ENCODE measurements around the gene MAST2. TPM values are rescaled to one million over a fixed set of nuclear protein-coding genes. Genes with fewer than 3 reads are reported as not detected.
A peak's percentile ranks its signal among the peaks of the same experiment; 100 is the strongest.

The MAST2 gene
- polyA plus RNA-seq (2011; rRNA removed) (24.7 and 25.5 TPM in 2 replicates), polyA minus RNA-seq (2011; rRNA and poly(A)+ RNA removed) (33.2 and 39.3 TPM in 2 replicates)

- H3K4me3 ChIP-seq (ENCODE audit: low read depth, low read length), result peak within 1 kb of the TSS; percentile 68
- H3K27me3 ChIP-seq (ENCODE audit: control insufficient read depth, insufficient read depth, low read length), result no peaks in the 10 kb centered on the region
- ChIA-PET POLR2A (interaction anchor here (1.4 kb wide), 1 partner anchor 117 kb away, joined by 6 read pairs; the partner anchor contains the start of gene GPBP1L1), CTCF (interaction anchor here (0.7 kb wide), 1 partner anchor 44 kb away, joined by 8 read pairs; no protein-coding TSS in a partner anchor)
- TF ChIP-seq CTCF (IDR thresholded peaks at IDR 0.05; ENCODE audit: low read depth, low read length), result no peak
- DNase-seq (ENCODE audit: low read depth, low spot score), result peak; percentile 49
- H3K9me3 ChIP-seq (ENCODE audit: control insufficient read depth, insufficient read depth, low read length), result no peaks in the 10 kb centered on the region
- peak within 1 kb of the TSS; percentile 88 for H3K27ac ChIP-seq (ENCODE audit: low read depth, low read length)
These were observed at the start of gene MAST2 for GRCh38 chr1:45803299-45803780. MAST2 (plus strand) TSS chr1:45803612; CDS start chr1:45803896, 284 bp downstream.

GRCh38 chr1:45755697-45756096 is 47.7 kb upstream of the MAST2 start:
- H3K27ac ChIP-seq (ENCODE audit: low read depth, low read length), result no peak overlapping the region
- TF ChIP-seq CTCF (IDR thresholded peaks at IDR 0.05; ENCODE audit: low read depth, low read length), result no peak
- H3K27me3 ChIP-seq (ENCODE audit: control insufficient read depth, insufficient read depth, low read length), result peaks cover 14% of the 10 kb centered on the region
- peaks cover 7% of the 10 kb centered on the region for H3K9me3 ChIP-seq (ENCODE audit: control insufficient read depth, insufficient read depth, low read length)
- no peak for DNase-seq (ENCODE audit: low read depth, low spot score)
- H3K4me3 ChIP-seq (ENCODE audit: low read depth, low read length), result no peak overlapping the region
- POLR2A ChIA-PET, result no interaction called here
- CTCF ChIA-PET, result interaction anchor here (0.6 kb wide), 1 partner anchor 29 kb away, joined by 3 read pairs; no protein-coding TSS in a partner anchor

- TF ChIP-seq CTCF (IDR thresholded peaks at IDR 0.05; ENCODE audit: low read depth, low read length), result no peak
- ChIA-PET CTCF (no interaction called here), POLR2A (no interaction called here)
- no peak for DNase-seq (ENCODE audit: low read depth, low spot score)
- Histone ChIP-seq H3K27ac (ENCODE audit: low read depth, low read length) (no peak overlapping the region), H3K4me3 (ENCODE audit: low read depth, low read length) (no peak overlapping the region), H3K27me3 (ENCODE audit: control insufficient read depth, insufficient read depth, low read length) (peaks cover 14% of the 10 kb centered on the region), H3K9me3 (ENCODE audit: control insufficient read depth, insufficient read depth, low read length) (no peaks in the 10 kb centered on the region)
These were observed 41.1 kb upstream of the MAST2 start for GRCh38 chr1:45762291-45762690.

GRCh38 chr1:45765999-45766792 is 37.2 kb upstream of the MAST2 start:
- Histone ChIP-seq H3K27me3 (ENCODE audit: control insufficient read depth, insufficient read depth, low read length) (no peaks in the 10 kb centered on the region), H3K9me3 (ENCODE audit: control insufficient read depth, insufficient read depth, low read length) (no peaks in the 10 kb centered on the region), H3K4me3 (ENCODE audit: low read depth, low read length) (no peak overlapping the region), H3K27ac (ENCODE audit: low read depth, low read length) (no peak overlapping the region)
- ChIA-PET CTCF (no interaction called here), POLR2A (no interaction called here)
- no peak for DNase-seq (ENCODE audit: low read depth, low spot score)
- TF ChIP-seq CTCF (IDR thresholded peaks at IDR 0.05; ENCODE audit: low read depth, low read length), result no peak

- no peak for TF ChIP-seq CTCF (IDR thresholded peaks at IDR 0.05; ENCODE audit: low read depth, low read length)
- no peaks in the 10 kb centered on the region for H3K9me3 ChIP-seq (ENCODE audit: control insufficient read depth, insufficient read depth, low read length)
- H3K4me3 ChIP-seq (ENCODE audit: low read depth, low read length), result no peak overlapping the region
- CTCF ChIA-PET, result interaction anchor here (0.6 kb wide), 2 partner anchors 15 to 217 kb away, joined by 4 to 5 read pairs; no protein-coding TSS in a partner anchor
- H3K27ac ChIP-seq (ENCODE audit: low read depth, low read length), result no peak overlapping the region
- DNase-seq (ENCODE audit: low read depth, low spot score), result no peak
- POLR2A ChIA-PET, result interaction anchor here (0.6 kb wide), 1 partner anchor 173 kb away, joined by 6 read pairs; no protein-coding TSS in a partner anchor
- H3K27me3 ChIP-seq (ENCODE audit: control insufficient read depth, insufficient read depth, low read length), result no peaks in the 10 kb centered on the region
These were observed 36.4 kb upstream of the MAST2 start for GRCh38 chr1:45767035-45767434.
